Duodenal mucosa (tissue), 2 donors: Measurements from ENCODE around the gene DIO1.

Source experiments
- H3K27ac ChIP-seq: one replicate; pipeline ENCODE4 v1.7.0; 2013; ENCODE audit warnings: low read depth, low read length
- H3K27me3 ChIP-seq, 2 donors: one replicate each; pipeline ENCODE4 v1.7.0; 2013; ENCODE audit warnings: low read length in 2 of 2, control low read depth in 1 of 2; ENCODE audit not compliant: insufficient read depth in 2 of 2, control insufficient read depth in 1 of 2
- H3K36me3 ChIP-seq, 2 donors: one replicate each; pipeline ENCODE4 v1.7.0; 2013; ENCODE audit warnings: low read length in 2 of 2, control low read depth in 1 of 2; ENCODE audit not compliant: insufficient read depth in 2 of 2, control insufficient read depth in 1 of 2
- H3K4me1 ChIP-seq, 2 donors: one replicate each; pipeline ENCODE4 v1.7.0; 2013; ENCODE audit warnings: low read length in 2 of 2, control low read depth in 1 of 2; ENCODE audit not compliant: insufficient read depth in 2 of 2, control insufficient read depth in 1 of 2
- H3K4me3 ChIP-seq, 2 donors: one replicate each; pipeline ENCODE4 v1.7.0; 2013; ENCODE audit warnings: low read length in 2 of 2, low read depth in 1 of 2
- H3K9ac ChIP-seq, 2 donors: one replicate each; pipeline ENCODE4 v1.7.0; 2013; ENCODE audit warnings: low read length in 2 of 2, low read depth in 1 of 2
- H3K9me3 ChIP-seq, 2 donors: one replicate each; pipeline ENCODE4 v1.7.0; 2013; ENCODE audit warnings: low read length in 2 of 2, control low read depth in 1 of 2; ENCODE audit not compliant: control insufficient read depth in 1 of 2

The DIO1 gene

GRCh38 chr1:53891678-53892077 is 2.3 kb upstream of the DIO1 start:
- Histone ChIP-seq H3K36me3 (peaks cover 0 to 9% of the 10 kb centered on the region in 2 donors), H3K4me3 (no peak overlapping the region), H3K27ac (no peak overlapping the region), H3K9me3 (no peaks in the 10 kb centered on the region), H3K9ac (no peak overlapping the region), H3K4me1 (peaks cover 15 to 16% of the 10 kb centered on the region in 2 donors), H3K27me3 (no peaks in the 10 kb centered on the region)

- Histone ChIP-seq H3K36me3 (no peaks in the 10 kb centered on the region), H3K4me3 (no peak overlapping the region), H3K9me3 (no peaks in the 10 kb centered on the region), H3K9ac (no peak overlapping the region), H3K27me3 (no peaks in the 10 kb centered on the region), H3K4me1 (peaks cover 15 to 16% of the 10 kb centered on the region in 2 donors), H3K27ac (no peak overlapping the region)
Observed at GRCh38 chr1:53892911-53893310, 1.1 kb upstream of the DIO1 start.

GRCh38 chr1:53894644-53895043 is 657 bp downstream of the DIO1 start:
- Histone ChIP-seq H3K4me1 (peaks cover 12 to 14% of the 10 kb centered on the region in 2 donors), H3K27ac (no peak overlapping the region), H3K9me3 (no peaks in the 10 kb centered on the region), H3K9ac (no peak overlapping the region), H3K4me3 (no peak overlapping the region), H3K36me3 (no peaks in the 10 kb centered on the region), H3K27me3 (no peaks in the 10 kb centered on the region)

GRCh38 chr1:53895421-53895820 is 1.4 kb downstream of the DIO1 start:
- H3K36me3 ChIP-seq: no peaks in the 10 kb centered on the region
- no peak overlapping the region for H3K4me3 ChIP-seq
- no peaks in the 10 kb centered on the region for H3K27me3 ChIP-seq
- H3K9ac ChIP-seq: no peak overlapping the region
- no peak overlapping the region for H3K27ac ChIP-seq
- peaks cover 8 to 9% of the 10 kb centered on the region in 2 donors for H3K4me1 ChIP-seq
- no peaks in the 10 kb centered on the region for H3K9me3 ChIP-seq

- H3K4me3 ChIP-seq: no peak overlapping the region
- no peak overlapping the region for H3K9ac ChIP-seq
- no peaks in the 10 kb centered on the region for H3K27me3 ChIP-seq
- H3K9me3 ChIP-seq: no peaks in the 10 kb centered on the region
- H3K27ac ChIP-seq: no peak overlapping the region
- H3K36me3 ChIP-seq: no peaks in the 10 kb centered on the region
- H3K4me1 ChIP-seq: peaks cover 5 to 7% of the 10 kb centered on the region in 2 donors
Observed at GRCh38 chr1:53896635-53897229, 2.7 kb downstream of the DIO1 start.

- Histone ChIP-seq H3K36me3 (no peaks in the 10 kb centered on the region), H3K27ac (no peak overlapping the region), H3K4me1 (peaks cover 5 to 7% of the 10 kb centered on the region in 2 donors), H3K9me3 (no peaks in the 10 kb centered on the region), H3K4me3 (no peak overlapping the region), H3K27me3 (no peaks in the 10 kb centered on the region), H3K9ac (no peak overlapping the region)
Observed at GRCh38 chr1:53899206-53899628, 5.2 kb downstream of the DIO1 start.

GRCh38 chr1:53899708-53900107 is 5.7 kb downstream of the DIO1 start:
- H3K4me1 ChIP-seq: peaks cover 5 to 7% of the 10 kb centered on the region in 2 donors
- no peak overlapping the region for H3K4me3 ChIP-seq
- H3K27ac ChIP-seq: no peak overlapping the region
- no peaks in the 10 kb centered on the region for H3K36me3 ChIP-seq
- H3K27me3 ChIP-seq: no peaks in the 10 kb centered on the region
- no peak overlapping the region for H3K9ac ChIP-seq
- no peaks in the 10 kb centered on the region for H3K9me3 ChIP-seq

GRCh38 chr1:53902235-53903138 is 8.5 kb downstream of the DIO1 start:
- Histone ChIP-seq H3K4me1 (peaks cover 5 to 7% of the 10 kb centered on the region in 2 donors), H3K27ac (no peak overlapping the region), H3K9ac (no peak overlapping the region), H3K27me3 (no peaks in the 10 kb centered on the region), H3K9me3 (no peaks in the 10 kb centered on the region), H3K4me3 (no peak overlapping the region), H3K36me3 (no peaks in the 10 kb centered on the region)

- no peak overlapping the region for H3K4me3 ChIP-seq
- no peaks in the 10 kb centered on the region for H3K9me3 ChIP-seq
- H3K27ac ChIP-seq: no peak overlapping the region
- H3K36me3 ChIP-seq: no peaks in the 10 kb centered on the region
- H3K9ac ChIP-seq: no peak overlapping the region
- no peaks in the 10 kb centered on the region for H3K4me1 ChIP-seq
- no peaks in the 10 kb centered on the region for H3K27me3 ChIP-seq
Observed at GRCh38 chr1:53905509-53905908, 11.5 kb downstream of the DIO1 start.

GRCh38 chr1:53906121-53906520 is 12.1 kb downstream of the DIO1 start:
- Histone ChIP-seq H3K4me1 (no peaks in the 10 kb centered on the region), H3K27ac (no peak overlapping the region), H3K4me3 (no peak overlapping the region), H3K27me3 (no peaks in the 10 kb centered on the region), H3K36me3 (no peaks in the 10 kb centered on the region), H3K9me3 (no peaks in the 10 kb centered on the region), H3K9ac (no peak overlapping the region)
